ENCODE results near the gene ZNF445.
"Not testable (repeated sequence)": the region's sequence is repeated elsewhere in the genome, so short reads cannot be mapped to it uniquely, and the experiment has no call there.

Gene ZNF445

GRCh38 chr3:44477312-44478030 lies at the start of gene ZNF445:
Gene ZNF445, minus strand, starts transcription at chr3:44477670. Its CDS starts 22,121 bp downstream, at chr3:44455549.
- no peak for DNase-seq

GRCh38 chr3:44525060-44525459 lies 47.6 kb upstream of the ZNF445 start:
- no peak for DNase-seq

DNA sequence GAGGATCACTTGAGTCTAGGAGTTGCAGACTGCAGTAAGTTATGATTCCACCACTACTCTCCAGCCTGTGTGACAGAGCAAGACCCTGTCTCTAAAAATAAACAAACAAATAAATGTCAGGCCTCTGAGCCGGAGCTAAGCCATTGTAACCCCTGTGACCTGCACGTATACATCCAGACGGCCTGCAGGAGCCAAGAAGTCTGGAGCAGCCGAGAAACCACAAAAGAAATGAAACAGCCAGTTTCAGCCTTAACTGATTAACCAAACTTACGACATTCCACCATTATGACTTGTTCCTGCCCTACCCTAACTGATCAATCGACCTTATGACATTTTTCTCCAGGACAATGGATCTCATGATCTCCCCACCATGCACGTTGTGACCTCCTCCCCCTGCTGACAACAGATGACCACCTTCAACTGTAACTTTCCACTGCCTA lies 45.0 kb upstream of the ZNF445 start:
- no peak for DNase-seq

DNA sequence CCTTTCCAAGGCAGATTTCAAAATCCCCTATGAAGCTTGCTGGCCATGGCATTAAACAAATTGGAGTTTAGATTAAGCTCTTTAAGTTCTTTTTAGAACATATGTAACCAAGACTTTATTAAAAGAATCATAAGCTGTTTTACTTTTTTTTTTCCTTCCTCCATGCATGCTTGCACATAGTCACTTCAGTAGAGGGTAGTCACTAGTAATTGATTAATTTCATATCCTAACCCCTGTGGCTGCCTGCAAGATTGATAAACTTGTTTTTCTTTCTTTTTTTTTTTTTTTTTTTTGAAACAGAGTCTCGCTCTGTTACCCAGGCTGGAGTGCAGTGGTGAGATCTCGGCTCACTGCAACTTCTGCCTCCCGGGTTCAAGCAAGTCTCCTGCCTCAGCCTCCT lies 44.3 kb upstream of the ZNF445 start:
- DNase-seq, result no peak

- DNase-seq, result no peak
These were observed 41.3 kb upstream of the ZNF445 start for GRCh38 chr3:44518782-44519156.

- no peak for DNase-seq
These were observed 38.8 kb upstream of the ZNF445 start for GRCh38 chr3:44516230-44516629.

GRCh38 chr3:44513513-44513912 lies 36.0 kb upstream of the ZNF445 start:
- no peak for DNase-seq

GRCh38 chr3:44511238-44511566 lies 33.7 kb upstream of the ZNF445 start:
- DNase-seq, result no peak

DNA sequence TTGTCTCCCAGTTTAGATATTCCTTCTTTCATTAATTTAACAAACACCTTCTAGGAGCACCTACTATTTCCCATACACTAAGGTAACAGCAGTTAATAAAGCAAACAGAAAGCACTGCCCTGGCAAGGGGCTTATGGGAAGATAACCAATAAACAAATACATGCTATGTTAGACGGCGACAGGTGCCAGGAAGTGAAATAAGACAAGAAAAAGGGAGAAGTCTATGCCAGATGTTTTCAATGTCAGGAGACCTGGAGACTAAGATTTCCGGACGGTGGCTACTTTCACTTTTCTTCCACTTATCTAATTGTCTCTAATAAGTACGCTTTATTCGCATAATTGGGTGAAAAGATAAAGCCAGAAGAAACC lies 32.5 kb upstream of the ZNF445 start:
- DNase-seq, result no peak

DNA sequence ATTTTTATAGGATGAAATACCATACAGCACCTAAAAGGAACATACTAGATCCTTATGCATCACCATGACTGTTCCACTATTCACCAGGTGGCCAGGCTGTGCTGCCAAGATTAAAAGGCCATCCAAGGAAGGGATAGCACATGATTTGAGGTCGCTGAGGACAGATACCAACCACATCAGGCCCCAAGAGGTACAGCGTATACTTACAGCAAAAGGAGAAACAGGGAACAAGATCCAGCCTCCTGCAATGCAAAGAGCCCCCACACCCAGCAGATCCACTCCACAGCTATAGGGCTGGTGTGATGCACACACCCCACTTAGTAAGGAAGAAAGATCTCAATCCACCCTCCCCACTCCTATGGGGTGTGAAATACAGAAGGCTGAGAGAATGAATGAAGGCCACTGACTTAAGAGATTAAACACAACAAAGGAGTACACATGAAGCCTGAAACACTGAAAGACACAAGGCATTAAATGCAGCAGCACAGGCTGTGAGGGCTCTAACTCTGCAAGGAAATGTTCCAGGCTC lies 32.0 kb upstream of the ZNF445 start:
- DNase-seq, result no peak

DNA sequence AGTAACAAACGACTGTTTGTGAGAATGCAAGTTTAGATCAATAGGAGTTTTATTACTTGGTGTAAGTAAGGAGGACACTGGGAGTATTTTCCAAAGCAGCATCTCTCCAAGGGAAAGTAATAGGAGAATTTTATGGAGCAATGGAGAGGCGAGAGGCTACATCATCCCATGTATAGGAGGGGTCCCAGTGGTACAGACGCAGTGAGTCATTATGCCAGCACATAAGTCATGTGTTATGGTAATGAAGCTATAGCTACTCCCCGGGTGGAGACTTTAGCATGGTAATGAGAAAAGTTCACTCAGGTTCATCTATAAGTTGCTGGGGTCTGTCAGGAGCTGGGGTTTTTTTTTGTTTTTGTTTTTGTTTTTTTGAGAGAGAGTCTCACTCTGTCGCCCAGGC lies 29.5 kb upstream of the ZNF445 start:
- DNase-seq, result no peak

GRCh38 chr3:44506556-44506955 lies 29.1 kb upstream of the ZNF445 start:
- DNase-seq, result no peak

GRCh38 chr3:44504566-44504965 lies 27.1 kb upstream of the ZNF445 start:
- DNase-seq, result no peak

DNA sequence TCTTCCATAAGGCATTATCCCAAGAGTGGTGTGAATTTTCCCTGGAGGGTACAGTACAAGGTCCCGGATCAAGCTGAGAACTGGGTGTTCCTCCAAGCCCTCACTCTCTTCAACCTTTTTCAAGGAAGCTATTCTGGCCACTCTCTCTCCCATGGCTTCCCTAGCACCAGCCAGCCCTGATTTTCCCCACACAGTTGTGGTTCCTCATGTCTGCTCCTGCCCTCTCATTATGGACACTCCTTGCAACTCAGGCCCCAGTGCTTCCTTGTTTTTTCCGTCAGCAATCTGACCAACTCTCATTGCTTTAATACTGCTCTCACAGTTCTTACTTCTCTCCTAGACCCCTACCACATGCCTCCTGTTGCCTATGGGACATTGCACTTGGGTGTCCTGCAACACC lies 25.7 kb upstream of the ZNF445 start:
- DNase-seq, result not testable (repeated sequence)

DNA sequence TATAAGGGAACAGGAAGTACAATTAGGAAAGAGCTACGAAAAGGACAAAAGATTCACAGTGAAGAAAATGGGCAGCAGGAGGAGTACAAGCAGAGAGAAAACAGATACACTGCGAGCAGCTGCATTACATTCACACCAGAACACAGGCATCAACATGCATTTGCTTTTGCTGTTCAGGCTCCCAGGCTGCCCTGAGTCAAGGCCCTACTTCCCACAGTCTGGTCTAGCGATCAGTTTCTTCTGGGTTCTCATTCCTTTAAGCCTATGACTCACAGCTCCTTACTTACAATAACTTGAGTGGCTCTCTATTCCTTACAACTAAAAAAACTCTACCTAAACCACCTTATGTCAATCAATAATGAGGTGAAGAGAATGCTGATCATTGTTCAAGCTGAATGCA lies 24.5 kb upstream of the ZNF445 start:
- no peak for DNase-seq

GRCh38 chr3:44499899-44500168 lies 22.4 kb upstream of the ZNF445 start:
- DNase-seq, result not testable (repeated sequence)

GRCh38 chr3:44499149-44499898 lies 21.9 kb upstream of the ZNF445 start:
- no peak for DNase-seq

DNA sequence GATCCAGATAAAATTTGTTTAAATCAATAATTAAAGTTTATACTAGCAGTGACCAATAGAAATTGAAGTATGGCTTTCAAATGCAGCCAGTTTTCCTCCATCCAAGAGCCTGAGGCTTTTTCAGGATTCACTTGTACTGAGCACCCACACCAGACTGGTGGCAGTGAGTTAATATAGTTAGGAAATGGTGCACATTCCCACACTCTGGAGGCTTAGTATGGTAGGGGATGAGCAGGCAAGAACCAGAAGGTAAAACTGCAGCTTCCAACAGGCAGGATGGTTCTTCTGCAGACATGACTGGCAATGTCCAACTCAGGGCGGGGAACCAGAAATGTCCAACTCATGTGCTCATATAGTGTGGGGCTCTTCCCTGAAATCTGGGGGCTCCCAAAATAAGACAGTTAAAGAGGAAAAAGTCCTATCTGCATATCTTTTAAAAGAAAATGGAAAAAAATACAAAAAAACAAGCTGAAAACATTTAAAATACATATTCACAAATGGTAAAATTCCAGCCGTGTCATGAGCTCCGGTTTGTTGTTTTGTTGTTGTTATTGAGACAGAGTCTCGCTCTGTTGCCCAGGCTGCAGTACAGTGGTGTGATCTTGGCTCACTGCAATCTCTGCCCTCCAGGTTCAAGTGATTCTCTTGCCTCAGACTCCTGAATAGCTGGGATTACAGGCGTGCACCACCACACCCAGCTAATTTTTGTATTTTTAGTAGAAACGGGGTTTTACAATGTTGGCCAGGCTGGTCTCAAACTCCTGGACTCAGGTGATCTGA lies 18.4 kb upstream of the ZNF445 start:
- DNase-seq, result no peak

GRCh38 chr3:44492496-44492895 lies 15.0 kb upstream of the ZNF445 start:
- no peak for DNase-seq

- no peak for DNase-seq
These were observed 5.3 kb upstream of the ZNF445 start for GRCh38 chr3:44482721-44483120.

DNA sequence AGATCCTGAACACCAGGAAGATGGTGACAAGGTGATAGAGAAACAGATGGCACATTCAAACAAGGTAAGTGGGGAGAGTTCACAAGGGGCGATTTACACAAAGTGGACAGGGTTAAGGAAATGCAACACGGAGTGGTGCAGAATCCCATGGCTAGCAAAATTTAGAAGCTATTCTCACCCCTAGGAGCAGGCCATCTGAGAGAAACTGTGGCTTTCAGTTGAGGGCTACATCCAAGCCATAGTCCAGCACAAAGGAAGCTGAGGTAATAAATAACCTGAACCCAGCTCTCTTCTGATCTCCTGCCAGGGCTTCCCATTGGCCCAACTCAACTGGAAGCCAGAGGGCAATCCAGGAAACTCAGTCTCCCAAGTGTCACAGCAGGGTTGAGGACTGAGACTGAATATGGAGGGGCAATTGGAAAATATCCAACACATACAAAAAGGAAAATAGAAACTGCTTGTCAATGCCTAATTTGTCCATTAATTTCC lies 1.2 kb upstream of the ZNF445 start:
- DNase-seq, result no peak

DNA sequence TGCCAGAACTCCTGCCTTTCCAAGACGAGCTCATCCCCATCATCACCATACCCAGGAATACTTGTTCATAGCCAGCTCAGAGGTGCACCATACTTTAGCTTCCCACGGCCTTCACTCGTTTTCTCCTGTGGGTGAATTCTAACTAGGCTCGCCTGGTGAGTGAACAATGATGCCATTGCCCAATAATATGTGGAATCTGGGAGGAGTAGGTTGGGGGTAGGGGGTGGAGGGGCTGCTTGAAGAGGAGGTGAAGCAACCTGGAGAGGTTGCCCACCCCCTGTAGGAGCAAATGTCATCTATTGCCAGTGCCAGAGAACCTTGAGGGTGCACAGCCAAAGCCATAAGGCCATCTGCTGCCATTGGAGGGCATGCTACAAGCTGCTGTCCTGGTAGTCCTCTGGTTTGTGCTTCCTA lies 592 bp upstream of the ZNF445 start:
- peak; percentile 7 for DNase-seq

DNA sequence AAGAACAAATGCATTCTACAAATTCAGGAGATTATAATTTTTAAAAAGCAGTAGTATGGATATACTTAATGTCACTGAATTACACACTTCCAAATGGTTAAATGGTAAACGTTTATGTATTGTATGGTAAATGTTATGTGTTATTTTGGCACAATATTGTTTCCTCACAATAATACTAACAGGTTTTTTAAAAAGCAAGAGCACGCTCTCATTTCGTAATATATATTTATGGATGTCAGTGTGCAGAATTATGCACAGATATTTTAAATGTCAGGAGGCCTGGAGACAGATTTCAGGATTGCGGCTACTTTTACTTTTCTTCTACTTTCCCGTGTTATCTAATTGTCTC lies 533 bp downstream of the ZNF445 start:
- no peak for DNase-seq

DNA sequence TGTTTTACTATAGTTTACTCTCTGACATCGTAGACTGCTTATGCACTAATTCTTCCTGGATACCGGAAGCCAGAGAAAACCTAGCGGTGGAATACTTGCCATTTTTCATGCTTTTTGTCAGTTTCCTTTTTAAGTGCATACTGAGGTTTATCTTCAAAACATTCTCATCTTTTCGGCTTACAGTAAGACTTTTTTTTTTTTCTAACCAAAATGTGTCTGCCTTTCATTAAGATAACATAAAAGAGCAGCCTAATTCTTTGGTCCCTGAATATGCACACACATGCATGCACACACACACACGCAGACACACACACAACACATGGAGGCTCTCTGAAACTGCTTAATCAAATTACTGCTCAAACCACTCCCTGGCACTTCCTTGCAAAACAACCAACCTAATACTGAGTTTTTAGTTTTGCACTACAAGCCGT lies 1.3 kb downstream of the ZNF445 start:
- DNase-seq, result no peak

Measured in NCI-H1694 (cell line).